KMS-11 (cell line): ENCODE results near the gene PRKD1.

Experiments
- H2AFZ ChIP-seq: fragments of 200-600 bp; sonication (generic); 2 replicates; pipeline ENCODE4 v1.6.1; 2016; ENCODE audit warnings: antibody characterized with exemption, mixed run types, low read depth
- H3K27ac ChIP-seq: fragments of 200-600 bp; sonication (generic); 2 replicates; pipeline ENCODE4 v1.6.1; 2016; ENCODE audit warnings: mild to moderate bottlenecking, mixed run types
- H3K27me3 ChIP-seq: fragments of 200-600 bp; sonication (generic); 2 replicates; pipeline ENCODE4 v1.6.1; 2017; ENCODE audit warnings: mild to moderate bottlenecking, low read depth, mixed run types, moderate library complexity; ENCODE audit not compliant: insufficient read depth
- H3K36me3 ChIP-seq: fragments of 200-600 bp; sonication (generic); 2 replicates; pipeline ENCODE4 v1.6.1; 2017; ENCODE audit warnings: mild to moderate bottlenecking, mixed run types; ENCODE audit not compliant: insufficient read depth
- H3K4me1 ChIP-seq: fragments of 200-600 bp; sonication (generic); 2 replicates; pipeline ENCODE4 v1.6.1; 2016; ENCODE audit warnings: mild to moderate bottlenecking, low read depth, mixed run types; ENCODE audit not compliant: poor library complexity, severe bottlenecking
- H3K4me2 ChIP-seq: fragments of 200-600 bp; sonication (generic); 2 replicates; pipeline ENCODE4 v1.7.0; 2016; ENCODE audit warnings: mild to moderate bottlenecking, mixed run types
- H3K4me3 ChIP-seq: fragments of 200-600 bp; sonication (generic); IDR thresholded peaks from 2 replicates; pipeline ENCODE4 v1.6.1; 2017; ENCODE audit warnings: low read depth, low read length, mixed read lengths; ENCODE audit not compliant: insufficient read depth
- H3K79me2 ChIP-seq: fragments of 200-600 bp; sonication (generic); 2 replicates; pipeline ENCODE4 v1.6.1; 2016; ENCODE audit warnings: low read depth, mixed run types; ENCODE audit not compliant: insufficient read depth
- H3K9ac ChIP-seq: fragments of 200-600 bp; sonication (generic); 2 replicates; pipeline ENCODE4 v1.6.1; 2016; ENCODE audit warnings: mild to moderate bottlenecking, mixed run types
- H4K20me1 ChIP-seq: fragments of 200-600 bp; sonication (generic); 2 replicates; pipeline ENCODE4 v1.6.1; 2016; ENCODE audit warnings: mild to moderate bottlenecking, mixed run types; ENCODE audit not compliant: insufficient read depth
- TF ChIP-seq, protein P1 (sequence below): fragments of 200-600 bp; sonication (generic); conservative IDR thresholded peaks from 2 replicates; pipeline ENCODE4 v1.6.1; 2017; ENCODE audit warnings: low read depth, mild to moderate bottlenecking, antibody characterized with exemption, low read length, moderate library complexity, mixed read lengths

PRKD1 gene

DNA sequence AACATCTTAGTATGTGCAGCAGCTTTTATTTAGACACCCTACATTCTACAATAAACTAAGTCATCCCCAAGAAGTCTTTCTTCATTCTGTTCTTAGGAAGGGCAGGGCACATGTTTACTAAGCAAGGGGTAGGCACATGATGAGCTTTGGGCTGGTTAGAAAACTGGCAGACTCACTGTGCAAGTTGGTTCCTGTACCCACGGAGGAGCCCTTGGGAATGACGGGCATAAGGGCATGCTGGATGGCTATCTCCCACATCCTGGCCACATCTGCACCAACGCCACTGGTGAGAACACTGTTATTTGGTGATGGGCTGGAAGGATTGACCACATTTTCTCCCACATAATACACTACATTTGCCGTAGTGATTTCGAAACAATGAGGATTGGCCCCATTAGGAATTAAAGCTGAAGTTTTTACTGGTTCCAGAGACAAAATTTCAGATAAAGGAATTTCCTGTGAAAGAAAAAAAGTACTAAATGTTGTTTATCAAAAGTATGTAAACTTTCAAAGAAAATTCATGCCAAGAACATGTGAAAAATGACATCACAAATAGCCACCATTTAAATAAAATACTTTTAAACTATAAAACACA lies 297.0 kb downstream of the PRKD1 start:
- TF ChIP-seq, protein P1, sequence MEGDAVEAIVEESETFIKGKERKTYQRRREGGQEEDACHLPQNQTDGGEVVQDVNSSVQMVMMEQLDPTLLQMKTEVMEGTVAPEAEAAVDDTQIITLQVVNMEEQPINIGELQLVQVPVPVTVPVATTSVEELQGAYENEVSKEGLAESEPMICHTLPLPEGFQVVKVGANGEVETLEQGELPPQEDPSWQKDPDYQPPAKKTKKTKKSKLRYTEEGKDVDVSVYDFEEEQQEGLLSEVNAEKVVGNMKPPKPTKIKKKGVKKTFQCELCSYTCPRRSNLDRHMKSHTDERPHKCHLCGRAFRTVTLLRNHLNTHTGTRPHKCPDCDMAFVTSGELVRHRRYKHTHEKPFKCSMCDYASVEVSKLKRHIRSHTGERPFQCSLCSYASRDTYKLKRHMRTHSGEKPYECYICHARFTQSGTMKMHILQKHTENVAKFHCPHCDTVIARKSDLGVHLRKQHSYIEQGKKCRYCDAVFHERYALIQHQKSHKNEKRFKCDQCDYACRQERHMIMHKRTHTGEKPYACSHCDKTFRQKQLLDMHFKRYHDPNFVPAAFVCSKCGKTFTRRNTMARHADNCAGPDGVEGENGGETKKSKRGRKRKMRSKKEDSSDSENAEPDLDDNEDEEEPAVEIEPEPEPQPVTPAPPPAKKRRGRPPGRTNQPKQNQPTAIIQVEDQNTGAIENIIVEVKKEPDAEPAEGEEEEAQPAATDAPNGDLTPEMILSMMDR: no peak
- H3K4me1 ChIP-seq: no peaks in the 10 kb centered on the region
- no peaks in the 10 kb centered on the region for H3K27me3 ChIP-seq

DNA sequence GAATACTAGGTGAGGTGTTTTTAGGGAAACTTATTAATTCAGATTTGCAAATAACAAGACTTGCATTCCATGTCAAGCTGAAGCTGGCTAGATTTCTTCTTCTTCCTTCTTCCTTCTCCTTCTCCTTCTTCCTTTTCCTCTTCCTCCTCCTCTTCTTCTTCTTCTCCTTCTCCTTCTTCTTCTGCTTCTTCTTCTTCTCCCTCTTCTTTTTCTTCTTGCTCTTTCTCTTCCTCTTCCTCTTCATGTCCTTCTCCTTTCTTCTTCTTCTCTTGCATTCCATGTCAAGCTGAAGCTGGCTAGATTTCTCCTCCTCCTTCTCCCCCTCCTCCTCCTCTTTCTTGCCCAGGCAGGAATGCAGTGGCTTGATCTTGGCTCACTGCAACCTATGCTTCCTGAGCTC lies 297.8 kb downstream of the PRKD1 start:
- TF ChIP-seq, protein P1: no peak
- Histone ChIP-seq H3K4me1 (no peaks in the 10 kb centered on the region), H3K4me3 (no peak overlapping the region)

More for the DNA sequence above, 297.0 kb downstream of the PRKD1 start:
- H3K79me2 ChIP-seq: no peaks in the 10 kb centered on the region
- no peak overlapping the region for H3K4me3 ChIP-seq
- no peak overlapping the region for H3K27ac ChIP-seq
- H3K9ac ChIP-seq: no peak overlapping the region
- H3K36me3 ChIP-seq: no peaks in the 10 kb centered on the region
- no peaks in the 10 kb centered on the region for H4K20me1 ChIP-seq
- no peak overlapping the region for H2AFZ ChIP-seq
- H3K4me2 ChIP-seq: no peak overlapping the region

DNA sequence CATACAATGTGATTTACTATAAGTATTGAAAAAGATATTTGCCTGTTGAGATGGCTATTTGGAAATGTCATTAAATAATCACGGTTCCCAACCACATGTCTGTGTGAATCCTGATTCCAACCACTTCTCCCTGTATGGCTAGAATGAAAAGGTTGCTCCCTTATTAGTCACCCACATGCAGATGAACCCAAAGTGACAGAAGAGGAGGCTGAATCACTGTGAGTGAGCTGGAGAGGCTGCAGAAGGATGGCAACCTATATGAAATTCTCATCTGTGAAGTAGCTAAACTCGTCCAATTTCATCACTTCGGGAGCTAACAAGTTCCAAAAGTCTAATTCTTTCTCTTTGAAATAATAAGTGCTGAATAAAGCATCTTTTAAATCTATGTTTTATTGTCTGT lies 300.5 kb downstream of the PRKD1 start:
- no peaks in the 10 kb centered on the region for H4K20me1 ChIP-seq
- H2AFZ ChIP-seq: no peak overlapping the region
- H3K4me1 ChIP-seq: no peaks in the 10 kb centered on the region
- no peak overlapping the region for H3K4me2 ChIP-seq
- TF ChIP-seq, protein P1: no peak
- H3K9ac ChIP-seq: no peak overlapping the region
- H3K4me3 ChIP-seq: no peak overlapping the region
- H3K79me2 ChIP-seq: no peaks in the 10 kb centered on the region
- H3K36me3 ChIP-seq: no peaks in the 10 kb centered on the region
- no peaks in the 10 kb centered on the region for H3K27me3 ChIP-seq
- no peak overlapping the region for H3K27ac ChIP-seq

More for the DNA sequence above, 297.8 kb downstream of the PRKD1 start:
- no peak overlapping the region for H3K4me2 ChIP-seq
- no peak overlapping the region for H3K27ac ChIP-seq
- no peaks in the 10 kb centered on the region for H3K36me3 ChIP-seq
- no peaks in the 10 kb centered on the region for H3K79me2 ChIP-seq
- no peak overlapping the region for H2AFZ ChIP-seq
- H3K9ac ChIP-seq: no peak overlapping the region
- no peaks in the 10 kb centered on the region for H4K20me1 ChIP-seq
- no peaks in the 10 kb centered on the region for H3K27me3 ChIP-seq

DNA sequence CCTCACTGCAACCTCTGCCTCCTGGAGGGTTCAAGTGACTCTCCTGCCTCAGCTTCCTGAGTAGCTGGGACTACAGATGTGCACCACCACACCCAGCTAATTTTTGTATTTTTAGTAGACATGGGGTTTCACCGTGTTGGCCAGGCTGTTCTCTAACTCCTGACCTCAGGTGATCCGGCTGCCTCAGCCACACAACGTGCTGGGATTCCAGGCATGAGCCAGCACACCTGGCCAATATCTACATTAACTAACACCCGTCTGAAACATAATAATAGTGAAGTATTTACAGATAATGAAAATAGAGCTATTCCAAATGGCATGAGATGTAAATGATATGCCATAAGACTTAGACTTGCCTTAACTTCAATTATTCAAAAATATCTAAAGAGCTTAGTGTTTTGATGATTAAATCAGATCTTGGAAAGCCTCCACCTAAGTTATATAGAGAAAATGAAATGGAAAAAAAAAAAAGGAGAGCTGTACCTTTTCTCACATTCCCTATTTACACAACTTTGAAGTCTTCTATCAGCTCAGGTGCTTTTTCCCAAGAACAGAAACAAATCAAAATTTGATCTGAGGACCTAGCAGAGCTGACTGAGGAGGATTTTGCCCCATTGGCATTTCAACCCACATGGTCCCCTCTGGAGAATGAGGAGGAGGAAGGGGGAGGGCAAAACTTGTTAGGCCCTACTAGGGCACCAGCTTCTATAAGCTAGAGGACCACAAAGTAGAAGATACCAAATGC lies 309.2 kb downstream of the PRKD1 start:
- Histone ChIP-seq H3K27me3 (no peaks in the 10 kb centered on the region), H2AFZ (no peak overlapping the region), H3K4me1 (no peaks in the 10 kb centered on the region), H3K79me2 (no peaks in the 10 kb centered on the region), H4K20me1 (no peaks in the 10 kb centered on the region), H3K4me3 (no peak overlapping the region), H3K36me3 (no peaks in the 10 kb centered on the region), H3K4me2 (no peak overlapping the region), H3K9ac (no peak overlapping the region), H3K27ac (no peak overlapping the region)
- TF ChIP-seq, protein P1: no peak
